ENCODE measurements around the gene NRXN2.

GRCh38 chr11:64768300-64768694 lies 45.3 kb upstream of the NRXN2 start:
- TF ChIP-seq CTCF (conservative IDR thresholded peaks at IDR 0.05) (no peak), ZFX (IDR thresholded peaks at IDR 0.05) (no peak)

Measured in C4-2B (cell line).